Activated CD4-positive, alpha-beta memory T cell treated with anti-CD3 and anti-CD28 coated beads for 36 hours (primary cell): ENCODE results near the gene ABCC11. TPM values are rescaled to one million over a fixed set of nuclear protein-coding genes. Genes with fewer than 3 reads are reported as not detected.

Source experiments
- CTCF ChIA-PET: fragments of 350-600 bp; sonication (Branson Sonifier 250); formaldehyde crosslinking; loops from one replicate; lab custom pipeline; 2021; ENCODE audit warnings: antibody characterized with exemption, inconsistent platforms; lab: Charles Lee
- POLR2A ChIA-PET: fragments of 350-600 bp; sonication (Branson Sonifier 250); formaldehyde crosslinking; loops from one replicate; lab custom pipeline; 2021; ENCODE audit warnings: antibody characterized with exemption; lab: Charles Lee
- DNase-seq: peaks from one replicate; pipeline ENCODE4 v3.0.0-alpha.2; 2020
- H3K27ac Mint-ChIP-seq: one replicate; pipeline ENCODE4 v1.8.0; 2021; ENCODE audit warnings: mixed read lengths
- H3K27me3 Mint-ChIP-seq: one replicate; pipeline ENCODE4 v1.8.0; 2021; ENCODE audit warnings: mixed read lengths
- H3K36me3 Mint-ChIP-seq: one replicate; pipeline ENCODE4 v1.8.0; 2021; ENCODE audit warnings: mixed read lengths
- H3K4me1 Mint-ChIP-seq: one replicate; pipeline ENCODE4 v1.8.0; 2021; ENCODE audit warnings: low read depth, mixed read lengths
- H3K4me3 Mint-ChIP-seq: one replicate; pipeline ENCODE4 v1.8.0; 2021; ENCODE audit warnings: mild to moderate bottlenecking, mixed read lengths
- H3K9me3 Mint-ChIP-seq: one replicate; pipeline ENCODE4 v1.8.0; 2021; ENCODE audit warnings: mixed read lengths
- intact Hi-C: fragments of 100-400 bp; cut with micrococcal nuclease; formaldehyde crosslinking; loops from one replicate; pipeline ENCODE4 v1.15.1; 2023
- total RNA-seq, 2 experiments: library from RNA; stranded (reverse); gene quantifications; one replicate each; pipeline ENCODE4 v1.2.3, GENCODE V29; 2021

Gene ABCC11
- total RNA-seq, 2 experiments from 2014 or later = 0.15 to 0.33 TPM

DNA sequence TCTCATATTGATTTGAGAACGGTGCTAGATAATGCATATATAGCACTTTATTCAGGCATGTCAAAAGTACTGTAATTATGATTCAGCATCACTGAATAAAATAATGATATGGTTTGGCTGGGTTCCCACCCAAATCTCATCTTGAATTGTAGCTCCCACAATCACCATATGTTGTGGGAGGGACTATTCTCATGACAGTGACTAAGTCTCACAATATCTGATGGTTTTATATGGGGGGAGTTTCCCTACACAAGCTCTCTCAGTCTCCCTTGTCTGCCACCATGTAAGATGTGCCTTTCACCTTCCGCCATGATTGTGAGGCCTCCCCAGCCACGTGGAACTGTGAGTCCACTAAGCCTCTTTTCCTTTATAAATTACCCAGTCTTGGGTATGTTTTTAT lies 28.9 kb downstream of the ABCC11 start:
- H3K36me3 Mint-ChIP-seq = no peaks in the 10 kb centered on the region
- H3K27me3 Mint-ChIP-seq = no peaks in the 10 kb centered on the region
- peaks cover 3% of the 10 kb centered on the region for H3K9me3 Mint-ChIP-seq
- H3K27ac Mint-ChIP-seq = no peak overlapping the region
- no peak for DNase-seq
- ChIA-PET CTCF (interaction anchor here (1.8 kb wide), 1 partner anchor 405 kb away, joined by 4 read pairs; no protein-coding TSS in a partner anchor), POLR2A (no interaction called here)
- intact Hi-C loops = no loop called here
- H3K4me3 Mint-ChIP-seq = no peak overlapping the region
- no peaks in the 10 kb centered on the region for H3K4me1 Mint-ChIP-seq

DNA sequence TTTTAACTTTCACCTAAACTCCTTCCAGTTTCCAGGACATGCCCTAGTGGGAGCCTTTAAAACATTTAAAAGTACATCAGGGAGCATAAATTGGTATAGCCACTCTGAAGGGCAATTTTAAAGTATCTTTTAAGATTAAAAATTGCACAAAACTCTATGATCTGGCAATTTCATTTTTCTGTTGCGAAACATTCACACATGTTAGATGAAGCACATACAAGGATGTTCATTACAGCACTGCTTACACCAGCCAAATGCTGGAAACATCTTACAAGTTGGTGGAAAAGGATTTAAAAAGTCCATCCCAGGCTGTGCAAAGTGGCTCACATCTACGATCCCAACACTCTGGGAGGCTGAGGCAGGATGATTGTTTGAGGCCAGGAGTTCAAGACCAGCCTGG lies 29.6 kb downstream of the ABCC11 start:
- Mint-ChIP-seq H3K27me3 (no peaks in the 10 kb centered on the region), H3K36me3 (no peaks in the 10 kb centered on the region), H3K4me1 (no peaks in the 10 kb centered on the region), H3K27ac (no peak overlapping the region), H3K4me3 (no peak overlapping the region), H3K9me3 (peaks cover 3% of the 10 kb centered on the region)
- no peak for DNase-seq
- CTCF ChIA-PET = no interaction called here
- POLR2A ChIA-PET = no interaction called here
- intact Hi-C loops = no loop called here

DNA sequence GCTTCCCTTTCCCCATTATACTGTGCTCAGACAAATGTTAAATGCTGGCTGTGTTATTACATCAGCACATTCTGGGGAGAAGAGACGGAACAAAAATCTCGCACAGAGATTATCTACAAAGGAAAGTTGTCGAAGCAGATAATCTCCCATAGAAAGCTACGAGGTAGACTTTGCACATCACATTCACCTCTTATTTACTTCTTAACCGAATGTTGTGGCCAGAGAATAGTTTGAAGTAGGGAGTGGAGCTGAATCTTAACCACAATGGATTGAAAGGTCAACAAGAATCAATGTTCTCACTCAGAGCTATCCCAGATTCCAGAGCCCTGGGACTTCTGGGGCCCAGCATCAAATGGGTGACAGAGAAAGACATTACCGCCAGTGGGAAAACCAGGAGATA lies 31.6 kb downstream of the ABCC11 start:
- Mint-ChIP-seq H3K27ac (no peak overlapping the region), H3K27me3 (no peaks in the 10 kb centered on the region), H3K9me3 (peaks cover 3% of the 10 kb centered on the region), H3K4me3 (no peak overlapping the region), H3K4me1 (no peaks in the 10 kb centered on the region), H3K36me3 (no peaks in the 10 kb centered on the region)
- ChIA-PET POLR2A (no interaction called here), CTCF (no interaction called here)
- DNase-seq = no peak
- intact Hi-C loops = no loop called here

DNA sequence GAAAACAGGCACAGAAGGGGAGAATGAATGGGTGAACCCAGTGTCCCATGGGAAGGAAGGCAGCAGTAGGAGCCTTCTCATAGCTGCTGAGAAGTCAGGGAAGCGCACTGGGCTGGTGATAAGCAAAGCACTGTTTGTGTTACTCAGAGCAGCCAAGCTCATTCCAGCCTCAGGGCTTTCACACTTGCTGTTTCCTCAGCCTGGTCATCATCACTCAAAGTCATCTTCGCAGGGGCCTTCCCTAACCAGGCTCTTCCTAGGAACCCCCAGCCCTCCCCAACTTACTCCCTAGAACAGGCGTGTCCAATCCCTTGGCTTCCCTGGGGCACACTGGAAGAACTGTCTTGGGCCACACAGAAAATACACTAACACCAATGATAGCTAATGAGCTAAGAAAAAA lies 35.3 kb downstream of the ABCC11 start:
- H3K27ac Mint-ChIP-seq = no peak overlapping the region
- CTCF ChIA-PET = interaction anchor here (0.6 kb wide), 1 partner anchor 462 kb away, joined by 3 read pairs; no protein-coding TSS in a partner anchor
- no peak for DNase-seq
- H3K4me3 Mint-ChIP-seq = no peak overlapping the region
- H3K4me1 Mint-ChIP-seq = no peaks in the 10 kb centered on the region
- H3K27me3 Mint-ChIP-seq = peaks cover 3% of the 10 kb centered on the region
- H3K9me3 Mint-ChIP-seq = no peaks in the 10 kb centered on the region
- H3K36me3 Mint-ChIP-seq = no peaks in the 10 kb centered on the region
- POLR2A ChIA-PET = no interaction called here
- intact Hi-C loops = no loop called here

DNA sequence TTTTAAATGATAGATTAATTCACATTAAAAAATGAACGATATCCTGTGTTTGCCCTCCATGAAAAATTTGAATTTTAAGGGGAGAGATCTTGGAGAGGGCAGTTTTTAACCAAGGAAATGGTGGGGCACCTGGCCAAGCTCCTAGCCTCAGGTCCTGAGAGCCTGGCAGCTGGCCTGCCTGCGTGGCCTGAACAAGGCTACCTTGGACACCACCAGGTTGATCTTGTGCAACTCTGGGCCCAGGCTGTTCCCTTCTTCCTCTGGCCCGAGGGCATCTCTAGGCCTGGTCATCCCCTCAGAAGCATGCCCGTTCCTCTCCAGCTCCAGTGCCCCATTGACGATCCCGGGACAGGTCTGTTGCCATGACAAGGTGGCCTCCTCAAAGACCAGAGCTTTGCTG lies 36.6 kb downstream of the ABCC11 start:
- POLR2A ChIA-PET = no interaction called here
- Mint-ChIP-seq H3K27me3 (peaks cover 6% of the 10 kb centered on the region), H3K27ac (no peak overlapping the region), H3K9me3 (no peaks in the 10 kb centered on the region), H3K4me3 (no peak overlapping the region), H3K36me3 (no peaks in the 10 kb centered on the region), H3K4me1 (no peaks in the 10 kb centered on the region)
- intact Hi-C loops = no loop called here
- CTCF ChIA-PET = no interaction called here
- no peak for DNase-seq

DNA sequence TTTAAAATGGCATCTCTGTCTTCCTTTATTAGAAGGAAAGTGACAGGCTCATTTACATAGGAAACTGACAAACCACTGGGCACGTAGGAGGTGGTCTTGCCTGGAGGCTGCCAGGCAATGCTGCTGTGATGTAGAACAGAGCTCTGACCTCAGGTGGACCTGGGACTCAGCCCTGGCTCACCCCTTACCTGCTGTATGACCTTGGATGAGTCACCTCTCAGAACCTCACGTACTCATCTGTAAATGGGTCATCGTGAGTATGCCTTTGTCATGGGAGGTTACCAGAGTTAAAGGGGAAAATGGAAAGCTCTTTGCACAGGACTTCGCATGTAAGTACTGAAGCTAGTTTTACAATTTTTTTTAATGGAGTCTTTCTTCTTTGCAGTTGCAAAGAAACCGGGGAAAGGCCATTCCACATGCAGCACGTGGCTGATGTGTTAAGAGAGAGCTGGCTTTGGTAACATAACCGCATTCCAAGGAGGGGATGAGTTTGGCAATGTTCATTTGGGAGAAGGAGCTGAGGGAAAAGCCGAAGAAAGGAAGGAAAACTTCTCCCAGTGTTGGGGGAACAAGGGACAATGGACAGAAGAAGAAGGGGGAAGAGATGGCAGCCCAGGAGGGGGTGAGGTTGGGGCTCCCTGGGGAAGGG lies 40.6 kb downstream of the ABCC11 start:
- Mint-ChIP-seq H3K9me3 (no peaks in the 10 kb centered on the region), H3K27ac (no peak overlapping the region), H3K27me3 (peaks cover 8% of the 10 kb centered on the region), H3K4me3 (no peak overlapping the region), H3K36me3 (no peaks in the 10 kb centered on the region), H3K4me1 (no peaks in the 10 kb centered on the region)
- ChIA-PET CTCF (no interaction called here), POLR2A (no interaction called here)
- intact Hi-C loops = no loop called here
- DNase-seq = peak; percentile 25

DNA sequence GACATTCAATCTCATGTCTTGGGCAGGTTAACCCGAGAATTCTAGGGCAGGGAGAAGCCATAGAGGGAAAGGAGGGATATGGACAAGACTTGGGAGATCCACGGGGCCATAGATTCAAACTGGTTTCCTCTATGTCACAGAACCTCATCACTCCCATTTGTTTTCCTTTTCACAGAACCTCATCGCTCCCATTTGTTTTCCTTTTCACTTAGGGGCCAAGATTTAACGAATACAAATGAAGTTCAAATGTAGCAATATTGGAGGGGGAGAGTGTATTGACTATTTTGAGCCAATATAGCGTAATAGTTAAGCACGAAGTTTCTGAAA lies 42.6 kb downstream of the ABCC11 start:
- ChIA-PET POLR2A (no interaction called here), CTCF (no interaction called here)
- intact Hi-C loops = no loop called here
- Mint-ChIP-seq H3K4me1 (no peaks in the 10 kb centered on the region), H3K27ac (no peak overlapping the region), H3K9me3 (no peaks in the 10 kb centered on the region), H3K27me3 (peaks cover 8% of the 10 kb centered on the region), H3K36me3 (no peaks in the 10 kb centered on the region), H3K4me3 (no peak overlapping the region)
- DNase-seq = no peak

DNA sequence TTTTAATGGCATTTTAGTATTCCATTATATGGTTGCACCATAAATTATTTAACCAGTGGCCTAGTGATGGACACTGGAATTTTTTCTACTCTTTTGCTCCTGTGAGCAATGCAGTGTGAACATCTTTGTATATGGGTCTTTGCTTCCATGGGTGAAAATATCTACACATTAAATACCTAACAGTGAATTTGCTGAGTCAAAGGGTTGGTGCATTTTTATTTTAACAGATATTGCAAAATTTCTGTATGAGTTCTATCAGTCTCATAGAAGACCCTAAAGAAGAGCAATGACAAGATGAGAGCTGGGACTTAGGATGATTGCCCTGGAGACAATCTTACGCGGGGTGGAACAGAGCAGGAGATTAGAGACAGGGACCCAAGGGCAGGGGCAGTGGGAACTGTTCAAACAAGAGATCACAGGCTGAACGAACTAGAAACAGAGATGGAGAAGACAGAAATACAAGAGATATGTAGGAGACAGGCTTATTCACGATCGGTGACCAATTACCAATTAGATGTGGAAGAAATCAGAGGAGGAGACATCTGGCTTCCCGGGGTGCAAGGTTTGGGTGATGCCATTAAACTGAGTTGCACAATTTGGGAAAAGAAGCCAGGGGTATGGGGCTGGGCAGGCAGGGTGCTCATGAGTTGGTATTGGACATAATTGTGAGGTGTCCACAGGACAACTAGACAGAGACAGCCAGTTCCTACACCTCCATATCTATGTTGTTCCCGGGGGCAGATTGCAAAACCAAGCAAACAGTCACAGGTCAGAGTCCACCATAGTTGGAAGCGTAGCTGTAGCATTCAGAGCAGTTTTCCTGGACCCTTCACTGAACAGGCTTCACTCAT lies 43.1 kb downstream of the ABCC11 start:
- no peak overlapping the region for H3K27ac Mint-ChIP-seq
- intact Hi-C loops = no loop called here

DNA sequence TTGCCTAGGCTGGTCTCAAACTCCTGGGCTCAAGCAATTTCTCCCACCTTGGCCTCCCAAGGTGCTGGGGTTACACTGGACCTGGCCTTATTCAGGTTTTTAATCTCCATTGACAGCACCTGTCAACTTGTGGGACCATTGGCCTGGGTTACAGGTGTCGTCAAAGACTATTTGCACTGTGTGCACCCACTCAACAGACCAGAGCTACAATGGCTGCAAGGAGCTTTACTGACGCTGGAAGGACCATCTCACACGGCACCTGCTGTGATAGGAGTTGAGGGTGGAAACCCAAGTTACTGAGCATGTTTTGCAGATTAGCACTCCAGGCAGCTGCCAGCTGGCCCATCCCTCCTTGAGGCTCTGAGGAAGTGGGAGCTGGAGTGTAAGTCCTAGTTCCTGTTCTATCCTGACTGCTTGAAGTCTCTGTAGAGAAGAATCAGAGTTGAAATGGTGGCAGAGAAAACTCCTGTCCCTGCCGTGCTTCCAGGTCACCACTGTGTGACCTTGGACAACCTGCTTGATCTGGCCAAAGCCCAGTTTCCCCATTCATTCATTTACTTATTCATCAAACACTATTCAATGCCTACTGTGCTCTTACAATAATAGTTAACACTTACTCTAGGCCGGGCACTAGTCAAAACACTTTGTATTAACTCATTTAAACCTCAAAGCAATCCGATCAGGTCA lies 45.7 kb downstream of the ABCC11 start:
- intact Hi-C loops = no loop called here
- Mint-ChIP-seq H3K4me1 (no peaks in the 10 kb centered on the region), H3K27me3 (peaks cover 2% of the 10 kb centered on the region), H3K27ac (no peak overlapping the region), H3K9me3 (no peaks in the 10 kb centered on the region), H3K4me3 (no peak overlapping the region), H3K36me3 (no peaks in the 10 kb centered on the region)
- DNase-seq = no peak
- POLR2A ChIA-PET = no interaction called here
- CTCF ChIA-PET = no interaction called here

More for the DNA sequence above, 43.1 kb downstream of the ABCC11 start:
- Mint-ChIP-seq H3K36me3 (no peaks in the 10 kb centered on the region), H3K4me1 (no peaks in the 10 kb centered on the region), H3K27me3 (peaks cover 8% of the 10 kb centered on the region), H3K4me3 (no peak overlapping the region), H3K9me3 (no peaks in the 10 kb centered on the region)
- DNase-seq = no peak
- CTCF ChIA-PET = no interaction called here
- POLR2A ChIA-PET = no interaction called here

DNA sequence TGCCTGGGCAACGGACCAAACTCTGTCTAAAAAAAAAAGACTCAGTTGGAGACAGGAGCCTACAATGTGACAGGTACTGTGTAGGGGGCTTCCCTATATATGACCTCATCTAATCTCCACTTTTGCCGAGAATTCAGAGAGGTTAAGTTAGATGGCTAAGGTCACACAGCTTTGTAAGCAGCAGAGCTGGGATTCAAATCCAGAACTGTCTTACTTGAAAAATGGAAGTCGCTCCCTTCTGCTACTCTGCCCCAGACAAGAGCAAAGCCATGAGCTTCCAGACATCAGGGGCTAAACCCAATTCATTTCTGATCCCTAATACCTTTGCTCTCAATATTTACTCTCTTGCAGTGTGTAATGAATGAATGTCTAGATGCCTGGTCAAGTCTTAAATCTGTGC lies 50.0 kb downstream of the ABCC11 start:
- Mint-ChIP-seq H3K9me3 (no peaks in the 10 kb centered on the region), H3K4me1 (no peaks in the 10 kb centered on the region), H3K27me3 (no peaks in the 10 kb centered on the region), H3K36me3 (no peaks in the 10 kb centered on the region), H3K4me3 (no peak overlapping the region), H3K27ac (no peak overlapping the region)
- no peak for DNase-seq
- intact Hi-C loops = no loop called here
- CTCF ChIA-PET = no interaction called here
- POLR2A ChIA-PET = no interaction called here

DNA sequence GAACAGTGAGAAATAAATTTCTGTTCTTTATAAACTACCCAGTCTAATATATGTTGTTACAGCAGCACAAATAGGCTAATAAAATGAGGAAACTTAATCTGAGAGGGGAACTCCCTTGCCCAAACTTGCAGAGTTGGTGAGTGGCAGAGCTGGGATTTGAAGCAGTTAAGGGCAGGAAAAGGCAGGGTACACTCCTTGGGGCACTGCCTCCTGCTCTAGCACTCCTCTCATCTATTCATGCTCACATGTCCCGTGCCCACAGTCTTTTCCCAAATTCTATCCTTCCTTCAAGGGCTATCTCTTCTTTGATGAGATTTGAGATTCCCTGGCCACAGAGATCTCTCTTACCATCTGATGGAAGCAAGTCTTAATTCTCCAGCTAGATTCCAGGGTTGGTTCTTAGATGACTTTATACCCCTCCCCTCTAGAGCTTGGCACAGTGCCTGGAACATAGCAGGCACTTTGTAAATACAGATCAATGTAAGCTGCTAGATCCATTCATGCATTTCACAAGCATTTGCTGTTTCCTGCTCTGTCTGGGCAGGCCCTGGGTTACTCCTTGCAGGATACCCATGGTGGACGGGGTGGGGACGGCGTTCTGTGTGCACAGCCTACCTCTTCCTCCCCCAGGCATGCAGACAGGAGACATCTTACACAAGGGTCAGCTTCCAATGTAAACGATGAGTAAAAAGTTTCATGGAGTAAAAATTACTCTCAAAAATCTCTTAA lies 52.3 kb downstream of the ABCC11 start:
- Mint-ChIP-seq H3K36me3 (no peaks in the 10 kb centered on the region), H3K27ac (no peak overlapping the region), H3K27me3 (no peaks in the 10 kb centered on the region), H3K4me3 (no peak overlapping the region), H3K9me3 (no peaks in the 10 kb centered on the region), H3K4me1 (no peaks in the 10 kb centered on the region)
- ChIA-PET POLR2A (no interaction called here), CTCF (no interaction called here)
- intact Hi-C loops = no loop called here
- DNase-seq = no peak

DNA sequence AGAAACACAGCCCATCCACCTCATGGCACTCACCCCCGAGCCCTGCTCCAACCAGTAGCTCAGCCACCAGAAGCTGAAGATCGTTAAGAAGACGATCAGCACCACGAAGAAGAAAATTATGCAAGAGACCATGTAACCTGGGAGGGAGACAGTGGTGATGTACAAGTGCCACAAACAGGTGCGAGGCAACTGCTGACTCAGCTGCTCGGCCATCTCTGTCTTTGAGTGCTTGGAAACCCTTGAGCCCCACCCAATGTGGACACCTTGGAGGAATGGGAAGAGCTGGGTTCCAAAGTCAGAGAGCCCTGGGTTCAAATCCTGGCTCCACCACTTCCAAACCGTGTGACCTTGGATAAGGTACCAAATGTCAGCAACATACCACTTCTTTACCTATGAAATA lies 53.5 kb downstream of the ABCC11 start:
- Mint-ChIP-seq H3K36me3 (no peaks in the 10 kb centered on the region), H3K4me3 (no peak overlapping the region), H3K4me1 (no peaks in the 10 kb centered on the region), H3K27me3 (no peaks in the 10 kb centered on the region), H3K9me3 (no peaks in the 10 kb centered on the region), H3K27ac (no peak overlapping the region)
- ChIA-PET POLR2A (interaction anchor here (0.6 kb wide), 1 partner anchor 85 kb away, joined by 3 read pairs; no protein-coding TSS in a partner anchor), CTCF (no interaction called here)
- no peak for DNase-seq
- intact Hi-C loops = no loop called here
